CD4-positive, alpha-beta T cell treated with Interleukin-10 for 1 hour (primary cell): ENCODE results near the gene ACTRT2.

Experiments used
- DNase-seq: peaks from one replicate; pipeline ENCODE4 v3.0.0-alpha.2; 2020

Gene ACTRT2

DNA sequence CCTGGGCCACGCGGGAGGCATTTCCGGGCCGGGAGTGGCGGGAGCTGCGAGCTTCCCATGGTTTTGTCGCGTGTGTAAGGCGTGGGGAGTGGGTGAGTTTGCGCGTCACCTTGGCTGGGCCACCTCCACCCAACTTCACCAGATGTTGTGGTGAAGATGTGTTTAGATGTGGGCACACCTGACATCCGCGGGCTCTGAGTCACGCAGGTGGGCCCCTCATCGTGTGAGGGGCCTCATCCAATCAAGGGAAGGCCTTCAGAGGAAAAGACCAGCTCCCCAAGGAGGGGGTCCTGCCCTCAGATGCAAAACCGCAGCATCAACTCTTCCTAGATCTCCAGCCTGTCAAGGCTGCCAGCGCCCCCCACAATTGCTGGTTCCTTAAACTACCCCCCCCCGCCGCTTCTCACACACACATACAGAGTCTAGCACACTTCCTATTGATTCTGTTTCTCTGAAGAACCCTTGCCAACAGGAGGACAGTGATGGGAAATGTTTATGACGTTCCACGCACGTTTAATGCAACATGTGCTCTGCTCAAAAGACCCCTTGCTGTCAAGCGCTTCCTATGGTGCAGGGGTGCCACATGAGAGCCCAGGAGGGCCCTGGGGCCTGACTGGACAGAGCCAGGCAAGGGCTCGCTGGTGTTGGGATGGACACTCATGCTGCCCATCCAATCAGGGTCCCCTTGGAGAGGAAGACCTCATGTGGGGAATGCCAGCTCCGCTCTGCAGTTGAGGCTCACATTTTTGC, 11.9 kb downstream of the ACTRT2 start:
- peak; percentile 57 for DNase-seq

GRCh38 chr1:3033790-3034090, 12.5 kb downstream of the ACTRT2 start:
- DNase-seq = no peak

DNA sequence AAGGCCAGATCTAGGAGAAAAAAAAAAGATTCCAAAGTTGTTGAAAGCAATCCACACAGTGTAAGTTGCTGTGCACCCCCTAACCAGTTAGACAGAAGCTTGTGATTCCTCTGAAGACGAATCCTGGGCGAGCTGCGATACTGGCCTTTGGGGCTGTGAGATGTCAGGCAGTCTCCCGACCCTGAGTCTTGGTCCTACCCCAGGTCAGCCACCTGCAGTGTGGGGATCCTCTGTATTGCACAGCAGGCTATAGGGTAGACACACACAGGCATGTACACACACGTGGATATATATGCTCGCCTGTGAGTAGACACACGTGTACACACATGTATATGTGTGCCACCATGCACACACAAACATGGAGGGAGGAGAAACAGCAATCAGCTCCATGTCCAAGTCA, 12.9 kb downstream of the ACTRT2 start:
- DNase-seq = no peak

DNA sequence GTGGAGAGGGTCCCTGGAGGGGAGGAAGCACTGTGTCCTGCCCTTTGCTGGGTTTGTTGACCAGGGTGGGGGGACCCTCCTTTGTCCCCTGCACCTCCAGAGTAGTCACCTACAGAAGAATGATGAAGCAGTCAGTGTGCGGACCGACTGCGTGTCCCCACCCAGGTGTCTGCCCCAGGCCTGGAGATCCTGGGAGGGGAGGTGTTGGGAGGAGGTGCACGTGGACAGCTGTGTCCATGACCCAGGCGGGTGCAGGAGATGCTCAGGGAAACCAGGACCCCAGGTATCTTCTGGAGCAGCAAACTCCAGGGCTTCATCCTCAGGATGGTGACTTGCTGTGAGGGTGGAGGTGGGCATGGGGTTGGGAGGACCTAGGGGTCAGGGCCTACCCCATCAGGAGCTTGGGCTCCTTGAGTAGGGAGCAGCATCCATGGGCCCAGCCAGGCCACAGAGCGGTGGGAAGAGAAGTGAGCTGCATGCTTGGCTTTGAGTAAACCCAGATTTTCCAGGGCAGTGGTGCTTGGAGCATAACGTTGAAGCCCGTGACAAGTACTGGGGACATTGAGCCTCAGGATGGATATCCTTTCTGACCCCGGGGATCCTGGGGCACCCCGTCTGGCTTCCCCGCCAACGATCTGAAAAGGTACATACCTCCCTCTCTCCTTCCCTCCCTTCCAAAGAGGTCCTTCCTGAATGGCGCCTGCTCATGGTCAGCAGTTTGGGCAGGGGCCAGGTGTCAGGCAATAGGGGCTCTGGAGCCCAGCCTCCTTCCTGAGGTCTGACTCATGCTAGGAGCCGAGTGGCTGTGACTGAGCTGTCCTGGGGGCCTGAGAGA, 13.7 kb downstream of the ACTRT2 start:
- no peak for DNase-seq

- DNase-seq = no peak
Observed at GRCh38 chr1:3035563-3036446, 14.5 kb downstream of the ACTRT2 start.

DNA sequence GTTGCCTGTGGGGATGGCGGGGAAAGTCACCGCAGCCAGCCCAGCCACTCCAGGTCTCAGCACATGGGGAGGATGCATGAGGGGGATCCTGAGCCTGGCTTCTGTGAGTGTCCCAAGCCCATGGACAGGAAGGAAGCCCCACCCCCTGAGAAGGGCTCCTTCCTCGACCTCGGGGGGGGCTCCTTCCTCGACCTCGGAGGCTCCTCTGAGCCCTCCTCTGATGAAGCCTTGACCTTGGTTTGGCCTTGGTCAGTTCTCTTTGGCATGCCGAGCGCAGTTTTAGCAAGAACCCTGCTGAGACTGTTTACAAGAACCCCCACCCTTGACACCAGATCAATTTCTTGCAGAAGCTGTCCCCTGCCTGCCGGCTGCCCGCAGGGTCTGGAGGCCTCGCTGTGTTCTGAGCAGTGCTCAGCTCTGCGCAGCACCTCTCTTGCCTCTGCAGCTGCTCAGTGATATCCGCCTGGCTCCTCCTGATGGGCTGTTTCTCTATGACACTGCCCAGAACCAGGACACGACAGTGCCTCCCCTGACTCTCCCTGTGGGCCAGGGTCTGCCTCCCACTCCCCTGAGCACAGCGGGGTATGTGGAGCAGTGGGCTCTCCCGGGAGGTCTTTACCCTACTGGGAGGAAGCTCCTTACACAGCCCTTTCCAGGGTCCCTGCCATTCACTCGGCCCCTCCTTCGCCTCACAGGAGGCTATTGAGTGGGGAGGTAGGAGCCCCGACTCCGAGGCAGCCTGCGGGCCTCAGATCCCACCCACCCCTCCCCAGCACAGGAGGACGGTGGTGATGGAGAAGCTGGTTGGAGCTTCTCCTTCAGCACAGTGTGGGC, 15.4 kb downstream of the ACTRT2 start:
- DNase-seq = no peak

- DNase-seq = no peak
Observed at GRCh38 chr1:3037281-3038040, 16.2 kb downstream of the ACTRT2 start.

DNA sequence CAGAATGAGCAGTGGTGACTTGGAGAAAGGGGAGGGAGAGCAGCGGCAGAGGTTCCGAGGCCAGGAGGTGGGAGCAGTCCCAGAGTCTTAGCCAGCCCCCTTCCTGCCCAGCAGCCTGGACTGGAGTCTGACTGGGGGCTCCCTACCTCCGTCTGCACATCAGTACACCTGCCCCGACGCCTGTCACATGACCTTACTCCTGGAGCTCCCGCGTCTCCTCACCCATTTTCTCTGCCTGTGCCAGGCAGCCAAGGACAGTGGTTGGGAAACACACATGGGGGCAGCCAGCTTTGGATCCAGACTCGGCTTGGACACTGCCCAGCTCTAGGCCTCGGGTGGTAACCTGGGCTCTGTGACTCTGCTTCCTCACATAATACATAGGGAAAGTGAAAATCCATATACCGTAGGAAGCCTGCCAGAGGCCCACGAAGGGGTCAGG, 16.9 kb downstream of the ACTRT2 start:
- DNase-seq = no peak

DNA sequence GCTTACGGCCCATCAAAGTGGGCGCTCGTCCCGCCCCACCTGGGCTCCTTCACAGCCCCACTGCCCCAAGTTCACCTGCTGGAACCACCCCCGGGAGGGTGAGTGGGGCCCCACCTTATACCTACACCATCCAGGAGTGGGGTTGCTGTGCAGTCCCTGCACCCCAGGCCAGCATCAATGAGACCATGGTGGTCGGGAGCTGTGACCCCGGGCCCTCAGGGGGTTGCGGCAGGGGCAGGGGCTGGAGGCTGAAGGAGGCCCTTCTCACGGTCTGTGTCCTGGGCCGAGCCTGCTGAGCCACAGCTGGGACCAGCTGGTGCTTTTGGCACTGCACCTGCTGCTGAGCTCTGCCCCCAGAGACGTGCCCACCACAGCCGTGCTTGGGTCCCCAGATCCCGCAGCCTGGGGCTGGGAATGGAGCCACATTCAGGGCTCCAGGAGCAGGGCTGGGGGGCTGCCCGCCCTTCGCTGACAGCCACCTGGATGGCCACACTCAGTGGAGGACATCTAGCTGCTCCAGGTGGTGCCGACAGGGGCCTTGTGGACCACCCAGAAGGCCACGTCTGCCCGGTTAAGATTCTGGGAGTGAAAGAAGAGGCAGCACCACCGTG, 17.4 kb downstream of the ACTRT2 start:
- no peak for DNase-seq

- no peak for DNase-seq
Observed at GRCh38 chr1:3040004-3040403, 18.7 kb downstream of the ACTRT2 start.

GRCh38 chr1:3042481-3042880, 21.2 kb downstream of the ACTRT2 start:
- DNase-seq = no peak

DNA sequence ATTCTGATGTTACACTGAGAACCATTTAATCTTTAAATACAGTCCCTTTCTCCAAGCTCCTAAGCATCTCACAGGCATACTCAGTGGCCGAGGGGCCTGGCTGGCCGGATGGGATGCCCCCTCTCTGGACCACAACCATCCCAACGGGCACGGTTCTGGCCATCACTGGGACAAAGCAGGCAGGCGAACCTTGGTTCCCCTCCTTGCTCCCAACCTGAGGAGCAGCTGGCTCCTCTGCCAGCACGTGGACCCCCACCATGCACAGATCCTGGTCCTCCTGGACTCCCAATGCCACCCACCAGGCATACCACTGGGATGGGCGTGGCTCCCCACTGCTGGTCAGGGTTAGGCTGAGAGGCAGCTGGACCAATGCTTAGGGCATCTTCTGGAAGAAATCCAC, 27.9 kb downstream of the ACTRT2 start:
- DNase-seq = no peak

GRCh38 chr1:3049905-3050304, 28.6 kb downstream of the ACTRT2 start:
- no peak for DNase-seq

- no peak for DNase-seq
Observed at GRCh38 chr1:3050603-3051002, 29.3 kb downstream of the ACTRT2 start.

DNA sequence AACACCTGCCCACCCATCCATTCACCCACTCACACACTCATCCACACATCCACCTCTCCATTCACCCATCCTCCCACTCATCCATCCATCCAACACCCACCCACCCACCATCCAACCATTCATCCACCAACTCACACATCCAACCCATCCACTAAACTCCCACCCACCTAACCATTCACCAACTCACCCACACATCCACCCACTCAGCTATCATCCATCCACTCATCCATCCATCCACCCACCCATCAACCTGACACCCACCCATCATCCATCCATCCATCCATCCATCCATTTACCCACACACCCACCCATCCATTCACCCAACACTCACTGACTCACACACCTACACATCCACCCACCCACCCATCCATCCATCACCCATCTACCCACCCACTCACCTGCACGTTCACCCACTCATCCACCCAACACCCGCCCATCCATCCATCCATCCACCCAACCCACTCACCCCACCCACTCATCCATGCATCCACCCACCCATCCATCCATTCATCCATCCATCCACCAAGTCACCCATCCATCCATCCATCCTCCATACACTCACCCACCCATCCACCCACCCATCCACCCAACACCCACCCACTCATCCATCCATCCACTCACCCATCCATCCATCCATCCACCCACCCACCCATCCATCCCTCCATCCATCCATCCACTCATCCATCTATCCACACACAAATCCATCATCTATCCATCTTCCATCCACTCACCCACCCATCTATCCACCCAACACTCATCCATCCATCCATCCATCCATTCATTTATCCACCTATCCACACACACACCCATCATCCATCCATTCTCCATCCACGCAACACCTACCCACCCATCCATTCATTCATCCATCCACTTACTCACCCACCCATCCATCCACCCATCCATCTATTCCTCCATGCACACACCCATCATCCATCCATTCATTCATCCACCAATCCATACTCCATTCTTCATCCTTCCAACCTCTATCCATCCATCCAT, 30.3 kb downstream of the ACTRT2 start:
- no peak for DNase-seq

- DNase-seq = no peak
Observed at GRCh38 chr1:3052501-3052900, 31.2 kb downstream of the ACTRT2 start.

DNA sequence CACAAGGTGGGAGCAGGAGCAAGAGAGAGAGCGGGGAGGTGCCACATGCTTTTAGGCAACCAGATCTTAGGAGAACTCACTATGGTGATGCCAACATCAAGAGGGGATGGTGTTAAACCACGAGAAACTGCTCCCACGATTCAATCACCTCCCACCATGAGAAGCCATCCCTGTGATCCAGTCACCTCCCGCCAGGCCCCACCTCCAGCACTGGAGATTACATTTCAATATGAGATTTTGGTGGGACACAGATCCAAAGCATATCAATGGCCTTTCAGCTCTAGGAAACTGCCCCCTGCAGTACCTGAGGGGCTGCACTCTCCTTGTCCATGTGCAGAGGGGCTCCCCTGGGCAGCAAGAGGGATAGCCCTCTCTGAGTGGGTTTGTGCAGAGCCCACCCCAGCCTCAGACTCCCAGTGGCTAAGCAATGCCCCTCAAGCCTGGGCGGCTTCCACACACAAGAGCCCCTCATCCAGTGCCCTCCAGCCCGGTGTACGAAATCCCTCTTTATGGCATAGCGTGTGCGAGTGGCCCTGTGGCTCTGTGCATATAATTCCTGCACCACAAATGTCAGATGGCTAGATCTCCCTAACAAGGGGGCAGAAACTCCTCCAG, 32.2 kb downstream of the ACTRT2 start:
- DNase-seq = no peak

GRCh38 chr1:3053986-3054385, 32.7 kb downstream of the ACTRT2 start:
- DNase-seq = no peak

GRCh38 chr1:3054474-3054873, 33.2 kb downstream of the ACTRT2 start:
- no peak for DNase-seq

DNA sequence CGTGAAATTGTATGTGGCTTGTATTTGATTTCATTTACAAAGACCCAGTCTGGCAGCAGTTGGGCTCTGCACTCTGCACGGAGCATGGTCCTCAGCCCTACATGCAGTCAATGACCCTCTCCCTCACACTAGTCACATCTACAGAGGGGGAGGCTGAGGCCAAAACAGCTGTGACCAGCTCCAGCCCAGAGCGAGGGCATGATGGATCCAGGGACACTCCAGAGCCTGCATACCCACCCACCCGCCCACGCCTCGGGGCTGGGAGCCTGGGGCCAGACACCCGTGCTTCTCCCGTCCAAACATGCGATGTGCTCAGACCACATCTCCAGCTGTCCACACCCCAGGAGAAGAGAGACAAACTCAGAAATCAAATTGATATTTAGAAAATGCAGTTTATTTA, 33.8 kb downstream of the ACTRT2 start:
- DNase-seq = no peak
